Thoracic aorta (tissue), 2 donors: ENCODE measurements around the gene BCL11A. TPM values are rescaled to one million over a fixed set of nuclear protein-coding genes. Genes with fewer than 3 reads are reported as not detected.
A peak's percentile ranks its signal among the peaks of the same experiment; 100 is the strongest.

Experiments used
- ATAC-seq: fragments of 150-250 bp; one replicate; pipeline ENCODE4 v1.8.0; 2017; ENCODE audit warnings: low read depth; ENCODE audit not compliant: insufficient number of reproducible peaks, low FRiP score
- DNase-seq: peaks from one replicate; pipeline ENCODE4 v3.0.0-alpha.2; 2020; ENCODE audit warnings: low spot score
- H3K27ac ChIP-seq, 2 donors: fragments of 200-600 bp; sonication (generic); 1 replicate in 1 of 2; 2 replicates in 1 of 2; pipeline ENCODE4 v1.5.1; 2016; ENCODE audit warnings: mild to moderate bottlenecking in 2 of 2, moderate library complexity in 2 of 2
- H3K27me3 ChIP-seq: fragments of 200-600 bp; sonication (generic); replicated peaks from 2 replicates; pipeline ENCODE4 v1.6.0; 2016; ENCODE audit warnings: mild to moderate bottlenecking; ENCODE audit not compliant: insufficient read depth
- H3K36me3 ChIP-seq: fragments of 200-600 bp; sonication (generic); one replicate; pipeline ENCODE4 v1.5.1; 2016
- H3K4me1 ChIP-seq, 2 donors: fragments of 200-600 bp; sonication (generic); 1 replicate in 1 of 2; 2 replicates in 1 of 2; pipeline versions ENCODE4 v1.5.1 to v1.6.0; 2016; ENCODE audit warnings: low read depth in 2 of 2, mild to moderate bottlenecking in 1 of 2; ENCODE audit not compliant: control insufficient read depth in 1 of 2
- H3K4me3 ChIP-seq: fragments of 200-600 bp; sonication (generic); 2 replicates; pipeline ENCODE4 v1.5.1; 2016; ENCODE audit warnings: mild to moderate bottlenecking
- H3K9me3 ChIP-seq: fragments of 200-600 bp; sonication (generic); 2 replicates; pipeline ENCODE4 v1.5.1; 2016
- total RNA-seq, 2 donors: library from RNA; depleted of rRNA; stranded (reverse); fragments of >200 nt; gene quantifications; one replicate each; pipeline versions ENCODE4 v1.1.0 to v1.2.3, GENCODE V29; 2016
- TF ChIP-seq, protein P1 (sequence below): fragments of 200-600 bp; sonication (generic); IDR thresholded peaks from one replicate; pipeline ENCODE4 v1.5.1; 2019; ENCODE audit warnings: antibody characterized with exemption

BCL11A gene
- total RNA-seq, 2 donors from 2014 or later, result 0.41 to 0.99 TPM

DNA sequence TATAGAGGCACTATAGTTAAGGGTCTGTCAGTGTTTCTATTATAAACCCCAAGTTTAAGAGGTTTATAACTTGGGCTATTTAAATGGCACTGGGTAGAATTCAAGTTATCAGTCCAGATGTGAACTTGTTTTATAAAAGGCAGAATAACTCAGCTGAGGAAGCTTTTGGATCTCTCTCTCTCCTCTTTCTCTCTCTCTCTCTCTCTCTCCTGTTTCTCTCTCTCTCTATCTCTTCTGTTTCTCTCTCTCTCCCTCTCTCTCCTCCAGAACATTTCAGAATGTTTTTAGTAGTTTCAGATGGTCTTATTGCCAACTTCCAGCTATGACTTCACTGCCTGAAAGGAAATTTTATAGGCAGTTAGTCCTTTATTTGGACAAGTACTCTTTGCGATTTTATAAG is 6.4 kb upstream of the BCL11A start:
- DNase-seq (no peak), ATAC-seq (no peak)
- Histone ChIP-seq H3K9me3 (no peaks in the 10 kb centered on the region), H3K36me3 (no peaks in the 10 kb centered on the region), H3K4me1 (peaks cover 9 to 15% of the 10 kb centered on the region in 2 donors), H3K27me3 (peaks cover 3% of the 10 kb centered on the region), H3K27ac (no peak overlapping the region), H3K4me3 (no peak overlapping the region)
- TF ChIP-seq, protein P1, sequence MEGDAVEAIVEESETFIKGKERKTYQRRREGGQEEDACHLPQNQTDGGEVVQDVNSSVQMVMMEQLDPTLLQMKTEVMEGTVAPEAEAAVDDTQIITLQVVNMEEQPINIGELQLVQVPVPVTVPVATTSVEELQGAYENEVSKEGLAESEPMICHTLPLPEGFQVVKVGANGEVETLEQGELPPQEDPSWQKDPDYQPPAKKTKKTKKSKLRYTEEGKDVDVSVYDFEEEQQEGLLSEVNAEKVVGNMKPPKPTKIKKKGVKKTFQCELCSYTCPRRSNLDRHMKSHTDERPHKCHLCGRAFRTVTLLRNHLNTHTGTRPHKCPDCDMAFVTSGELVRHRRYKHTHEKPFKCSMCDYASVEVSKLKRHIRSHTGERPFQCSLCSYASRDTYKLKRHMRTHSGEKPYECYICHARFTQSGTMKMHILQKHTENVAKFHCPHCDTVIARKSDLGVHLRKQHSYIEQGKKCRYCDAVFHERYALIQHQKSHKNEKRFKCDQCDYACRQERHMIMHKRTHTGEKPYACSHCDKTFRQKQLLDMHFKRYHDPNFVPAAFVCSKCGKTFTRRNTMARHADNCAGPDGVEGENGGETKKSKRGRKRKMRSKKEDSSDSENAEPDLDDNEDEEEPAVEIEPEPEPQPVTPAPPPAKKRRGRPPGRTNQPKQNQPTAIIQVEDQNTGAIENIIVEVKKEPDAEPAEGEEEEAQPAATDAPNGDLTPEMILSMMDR, result no peak

GRCh38 chr2:60558536-60558935 is 5.1 kb upstream of the BCL11A start:
- H3K4me3 ChIP-seq, result no peak overlapping the region
- H3K9me3 ChIP-seq, result no peaks in the 10 kb centered on the region
- peaks cover 22% of the 10 kb centered on the region in 2 donors for H3K4me1 ChIP-seq
- ATAC-seq (no peak), DNase-seq (no peak)
- no peaks in the 10 kb centered on the region for H3K36me3 ChIP-seq
- TF ChIP-seq, protein P1, result no peak
- no peak overlapping the region for H3K27ac ChIP-seq
- H3K27me3 ChIP-seq, result peaks cover 3% of the 10 kb centered on the region

DNA sequence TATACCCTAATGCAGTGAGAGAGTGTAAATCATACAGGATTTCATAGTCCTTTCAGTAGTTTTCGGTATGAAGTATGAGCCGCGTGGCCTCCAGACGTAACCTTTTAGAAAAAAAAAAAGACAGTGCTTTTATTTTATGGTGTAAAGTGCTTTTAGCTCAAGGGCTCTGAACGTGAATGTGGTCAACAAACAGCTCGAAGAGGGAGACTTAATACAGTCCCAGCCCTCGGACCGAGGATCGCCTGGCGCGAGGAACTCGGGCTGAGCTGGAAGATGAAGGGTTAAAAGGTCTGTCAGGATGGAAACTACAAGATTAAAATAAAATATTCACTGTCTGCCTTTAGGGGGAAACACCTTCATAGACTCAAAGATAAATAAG is 4.0 kb upstream of the BCL11A start:
- no peak overlapping the region for H3K27ac ChIP-seq
- TF ChIP-seq, protein P1, result no peak
- H3K4me3 ChIP-seq, result peak overlapping the region; percentile 30
- peaks cover 32% of the 10 kb centered on the region in 2 donors for H3K4me1 ChIP-seq
- ATAC-seq, result no peak
- DNase-seq, result no peak
- no peaks in the 10 kb centered on the region for H3K9me3 ChIP-seq
- H3K27me3 ChIP-seq, result peaks cover 3% of the 10 kb centered on the region
- no peaks in the 10 kb centered on the region for H3K36me3 ChIP-seq

DNA sequence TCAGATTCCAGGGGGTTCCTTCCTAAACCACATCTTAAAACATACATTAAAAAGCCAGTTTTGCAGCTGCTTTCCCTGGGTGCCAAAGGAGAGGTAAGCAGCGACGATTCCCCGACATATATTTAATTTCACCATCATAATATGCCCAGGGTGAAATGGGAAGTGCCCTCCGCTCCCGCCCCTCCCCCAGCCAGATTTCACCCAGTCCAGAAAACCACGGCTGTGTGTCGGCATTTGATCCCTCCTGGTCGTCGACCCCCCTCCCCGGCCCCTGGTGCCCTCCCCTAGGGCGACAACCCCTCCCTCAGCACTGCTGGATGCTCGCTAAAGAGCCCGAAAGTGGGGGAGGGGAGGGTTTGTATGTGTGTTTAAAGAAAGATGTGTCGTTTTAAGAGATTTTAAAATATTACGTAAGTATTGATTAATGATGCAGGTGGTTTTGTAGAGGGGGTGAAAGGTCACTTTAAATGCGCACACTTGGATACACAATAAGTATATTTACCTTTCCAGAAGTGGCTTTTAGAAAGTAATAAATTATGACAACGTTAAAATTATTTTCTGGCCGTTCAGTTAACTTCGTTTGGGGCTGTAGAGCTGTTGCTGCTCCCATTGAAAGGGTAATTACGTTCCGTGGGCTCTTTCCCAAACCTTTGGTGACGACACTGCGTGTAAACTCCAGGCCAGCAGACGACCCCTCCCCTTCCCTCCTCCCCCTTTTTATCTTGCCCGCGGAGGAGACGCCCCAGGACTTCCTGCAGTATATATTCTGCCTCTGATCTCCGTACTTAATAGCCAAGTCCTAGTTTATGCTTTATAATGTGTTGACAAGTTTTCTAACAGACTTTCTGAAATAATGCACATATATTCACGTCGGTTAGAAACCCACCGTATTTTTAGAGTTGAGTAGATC is 3.4 kb upstream of the BCL11A start:
- peaks cover 3% of the 10 kb centered on the region for H3K27me3 ChIP-seq
- no peaks in the 10 kb centered on the region for H3K36me3 ChIP-seq
- H3K27ac ChIP-seq, result no peak overlapping the region
- H3K4me3 ChIP-seq, result peak overlapping the region; percentile 30
- ATAC-seq, result no peak
- TF ChIP-seq, protein P1, result no peak
- no peak for DNase-seq
- H3K4me1 ChIP-seq, result peaks cover 37 to 38% of the 10 kb centered on the region in 2 donors
- H3K9me3 ChIP-seq, result no peaks in the 10 kb centered on the region

DNA sequence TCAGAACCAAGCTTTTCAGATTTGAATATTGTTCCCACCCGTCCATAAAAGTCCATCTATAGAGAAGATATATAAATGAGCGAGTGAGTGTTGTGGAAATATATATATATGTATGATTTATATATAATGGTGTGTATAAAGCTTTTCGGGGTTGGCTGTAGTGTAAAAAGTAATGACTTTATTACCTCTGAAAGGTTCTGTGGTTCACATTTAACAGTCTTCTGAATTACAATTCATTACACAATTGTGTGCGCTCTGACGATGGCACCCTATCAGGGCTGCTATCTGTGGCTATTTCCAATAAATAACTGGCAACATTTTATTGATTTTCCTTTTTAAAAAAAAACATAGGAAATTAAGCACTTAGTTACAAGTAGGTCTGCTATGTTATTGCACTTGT is 2.7 kb upstream of the BCL11A start:
- DNase-seq, result no peak
- Histone ChIP-seq H3K9me3 (no peaks in the 10 kb centered on the region), H3K27me3 (peaks cover 6% of the 10 kb centered on the region), H3K36me3 (no peaks in the 10 kb centered on the region), H3K4me1 (peaks cover 41 to 44% of the 10 kb centered on the region in 2 donors), H3K27ac (no peak overlapping the region), H3K4me3 (no peak overlapping the region)
- ATAC-seq, result no peak
- TF ChIP-seq, protein P1, result no peak
